22Rv1 (cell line): ENCODE results near the gene IL25.
"Not testable (repeated sequence)": the region's sequence is repeated elsewhere in the genome, so short reads cannot be mapped to it uniquely, and the experiment has no call there.

Source experiments
- H3K27ac ChIP-seq: fragments of 450-650 bp; 2 replicates; pipeline ENCODE4 v1.5.1; 2017
- ZFX ChIP-seq: fragments of 450-650 bp; IDR thresholded peaks from 2 replicates; pipeline ENCODE4 v1.6.1; 2017; ENCODE audit warnings: antibody characterized with exemption, borderline replicate concordance
- TF ChIP-seq, protein P1 (sequence below): fragments of 450-650 bp; IDR thresholded peaks from 2 replicates; pipeline ENCODE4 v1.5.1; 2017; ENCODE audit warnings: mild to moderate bottlenecking

IL25 gene

DNA sequence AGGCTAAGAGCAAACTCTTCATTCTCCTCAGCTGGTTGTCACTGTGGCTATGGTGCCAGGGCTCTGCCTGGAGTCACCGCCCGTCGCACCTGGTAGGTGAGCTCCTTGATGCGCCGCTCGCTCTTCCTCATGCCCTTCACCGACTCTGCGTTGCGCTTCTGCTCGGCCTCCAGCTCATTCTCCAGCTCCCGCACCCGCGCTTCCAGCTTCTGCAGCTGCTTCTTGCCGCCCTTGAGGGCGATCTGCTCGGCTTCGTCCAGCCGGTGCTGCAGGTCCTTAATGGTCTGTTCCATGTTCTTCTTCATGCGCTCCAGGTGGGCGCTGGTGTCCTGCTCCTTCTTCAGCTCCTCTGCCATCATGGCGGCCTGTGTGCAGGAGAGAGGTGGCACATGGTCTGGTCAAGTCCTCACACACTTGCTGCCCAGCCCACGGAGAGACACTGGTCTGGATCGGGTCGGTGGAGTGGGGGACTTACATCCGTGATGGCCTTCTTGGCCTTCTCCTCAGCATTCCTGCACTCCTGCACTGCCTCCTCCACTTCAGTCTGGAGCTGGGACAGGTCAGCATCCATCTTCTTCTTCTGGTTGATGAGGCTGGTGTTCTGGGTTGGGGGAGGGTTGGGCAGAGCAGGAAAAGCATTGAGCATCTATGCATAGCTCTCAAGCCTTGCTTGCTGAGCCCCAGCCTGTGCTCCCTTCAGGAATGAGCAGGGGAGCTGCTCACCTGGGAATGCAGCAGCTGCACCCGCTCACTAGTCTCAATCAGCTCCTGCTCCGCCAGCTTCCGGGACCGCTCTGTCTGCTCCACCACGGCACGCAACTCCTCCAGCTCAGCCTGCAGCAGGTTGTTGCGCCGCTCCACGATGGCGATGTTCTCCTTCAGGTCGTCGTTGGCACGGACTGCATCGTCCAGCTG, 42.6 kb downstream of the IL25 start:
- no peak for TF ChIP-seq ZFX
- TF ChIP-seq, protein P1, sequence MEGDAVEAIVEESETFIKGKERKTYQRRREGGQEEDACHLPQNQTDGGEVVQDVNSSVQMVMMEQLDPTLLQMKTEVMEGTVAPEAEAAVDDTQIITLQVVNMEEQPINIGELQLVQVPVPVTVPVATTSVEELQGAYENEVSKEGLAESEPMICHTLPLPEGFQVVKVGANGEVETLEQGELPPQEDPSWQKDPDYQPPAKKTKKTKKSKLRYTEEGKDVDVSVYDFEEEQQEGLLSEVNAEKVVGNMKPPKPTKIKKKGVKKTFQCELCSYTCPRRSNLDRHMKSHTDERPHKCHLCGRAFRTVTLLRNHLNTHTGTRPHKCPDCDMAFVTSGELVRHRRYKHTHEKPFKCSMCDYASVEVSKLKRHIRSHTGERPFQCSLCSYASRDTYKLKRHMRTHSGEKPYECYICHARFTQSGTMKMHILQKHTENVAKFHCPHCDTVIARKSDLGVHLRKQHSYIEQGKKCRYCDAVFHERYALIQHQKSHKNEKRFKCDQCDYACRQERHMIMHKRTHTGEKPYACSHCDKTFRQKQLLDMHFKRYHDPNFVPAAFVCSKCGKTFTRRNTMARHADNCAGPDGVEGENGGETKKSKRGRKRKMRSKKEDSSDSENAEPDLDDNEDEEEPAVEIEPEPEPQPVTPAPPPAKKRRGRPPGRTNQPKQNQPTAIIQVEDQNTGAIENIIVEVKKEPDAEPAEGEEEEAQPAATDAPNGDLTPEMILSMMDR: no peak
- H3K27ac ChIP-seq: no peak overlapping the region

DNA sequence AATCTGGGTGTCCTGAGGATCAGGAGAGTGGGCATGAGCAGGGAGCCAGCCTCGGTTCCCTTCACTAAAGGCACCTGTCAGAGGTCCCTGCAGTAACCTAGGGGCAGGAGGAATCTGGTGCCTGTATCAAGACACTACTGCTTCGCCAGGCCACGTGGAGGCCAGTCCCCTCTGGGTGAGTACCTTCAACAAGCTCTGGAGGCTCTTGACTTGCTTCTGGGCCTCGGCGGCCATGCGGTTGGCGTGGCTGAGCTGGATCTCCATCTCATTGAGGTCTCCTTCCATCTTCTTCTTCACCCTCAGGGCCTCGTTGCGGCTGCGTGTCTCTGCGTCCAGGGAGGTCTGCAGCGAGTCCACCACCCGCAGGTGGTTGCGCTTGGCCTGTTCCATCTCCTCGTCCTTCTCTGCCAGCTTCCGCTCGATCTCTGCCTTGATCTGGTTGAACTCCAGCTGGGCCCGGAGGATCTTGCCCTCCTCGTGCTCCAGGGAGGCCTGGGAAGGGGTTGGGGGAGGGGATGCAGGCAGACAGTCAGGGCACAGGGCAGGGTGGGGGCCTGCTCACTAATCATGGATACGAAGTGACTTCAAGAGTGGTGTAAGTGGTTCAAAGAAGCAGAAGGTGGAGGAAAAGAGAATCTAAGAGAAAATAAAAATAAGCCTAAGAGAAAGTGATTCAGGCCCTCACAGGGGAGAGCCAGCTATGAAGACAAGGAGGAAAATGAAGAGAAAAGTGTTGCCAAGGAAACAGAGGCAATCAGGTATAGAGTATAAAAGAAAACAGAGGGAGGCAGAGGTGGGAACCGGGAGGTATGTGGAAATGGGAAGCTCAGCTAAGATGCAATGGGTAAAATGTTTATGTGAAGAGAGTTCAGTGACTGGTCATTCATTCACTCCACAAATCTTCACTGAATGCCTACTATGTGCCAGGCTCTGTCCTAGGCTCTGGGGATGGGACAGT, 43.5 kb downstream of the IL25 start:
- TF ChIP-seq, protein P1: no peak
- no peak overlapping the region for H3K27ac ChIP-seq

DNA sequence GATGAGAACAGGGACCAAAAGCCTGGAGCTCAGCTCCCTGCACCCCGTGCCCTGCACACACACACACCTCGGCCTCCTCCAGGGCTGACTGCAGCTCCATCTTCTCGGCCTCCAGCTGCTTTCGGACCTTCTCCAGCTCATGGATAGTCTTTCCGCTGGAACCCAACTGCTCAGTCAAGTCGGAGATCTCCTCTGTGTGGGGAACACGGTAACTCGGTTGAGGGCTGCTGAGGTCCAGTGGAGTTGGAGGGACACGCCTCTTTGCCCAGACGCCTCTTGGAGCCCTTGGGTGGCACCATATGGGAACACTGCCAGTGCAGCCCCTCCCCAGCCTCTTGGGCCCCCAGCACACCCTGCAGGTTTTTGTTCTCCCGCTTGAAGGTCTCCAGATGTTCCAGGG, 44.2 kb downstream of the IL25 start:
- no peak for TF ChIP-seq ZFX
- TF ChIP-seq, protein P1: no peak

DNA sequence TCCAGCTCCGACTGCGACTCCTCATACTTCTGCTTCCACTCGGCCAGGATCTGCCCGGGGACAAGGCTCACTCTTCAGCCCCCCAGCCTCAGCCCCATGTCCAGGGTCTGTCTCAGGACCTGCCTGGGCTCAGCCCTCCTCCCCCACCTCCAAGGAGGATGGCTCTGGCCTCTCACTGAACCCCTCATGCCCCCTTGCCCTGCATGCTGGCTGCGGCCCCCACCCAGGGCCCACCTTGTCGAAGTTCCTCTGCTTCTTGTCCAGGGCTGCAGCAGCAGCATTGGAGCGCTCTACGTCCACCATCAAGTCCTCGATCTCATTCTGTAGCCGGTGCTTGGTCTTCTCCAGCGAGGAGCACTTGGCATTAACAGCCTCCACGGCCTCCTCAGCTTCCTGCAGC, 44.7 kb downstream of the IL25 start:
- H3K27ac ChIP-seq: not testable (repeated sequence)

More for the DNA sequence above, 44.2 kb downstream of the IL25 start:
- H3K27ac ChIP-seq: no peak overlapping the region

DNA sequence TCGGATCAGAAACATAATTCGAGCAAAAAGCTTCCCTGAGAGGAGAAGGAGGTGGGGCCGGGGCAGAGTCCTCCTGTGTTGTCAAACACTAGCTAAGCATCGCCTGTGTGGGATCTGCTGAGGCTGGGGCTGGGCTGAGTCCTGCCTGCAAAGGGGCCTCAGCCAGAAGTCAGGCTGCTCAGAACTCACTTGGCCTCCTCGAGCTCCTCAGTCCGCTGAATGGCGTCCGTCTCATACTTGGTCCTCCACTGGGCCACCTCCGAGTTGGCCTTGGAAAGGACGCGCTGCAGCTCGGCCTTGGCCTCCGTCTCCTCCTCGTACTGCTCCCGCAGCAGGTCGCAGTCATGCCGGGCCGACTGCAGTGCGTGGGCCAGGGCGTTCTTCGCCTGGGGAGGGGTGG, 45.4 kb downstream of the IL25 start:
- TF ChIP-seq, protein P1: no peak
- no peak for TF ChIP-seq ZFX

DNA sequence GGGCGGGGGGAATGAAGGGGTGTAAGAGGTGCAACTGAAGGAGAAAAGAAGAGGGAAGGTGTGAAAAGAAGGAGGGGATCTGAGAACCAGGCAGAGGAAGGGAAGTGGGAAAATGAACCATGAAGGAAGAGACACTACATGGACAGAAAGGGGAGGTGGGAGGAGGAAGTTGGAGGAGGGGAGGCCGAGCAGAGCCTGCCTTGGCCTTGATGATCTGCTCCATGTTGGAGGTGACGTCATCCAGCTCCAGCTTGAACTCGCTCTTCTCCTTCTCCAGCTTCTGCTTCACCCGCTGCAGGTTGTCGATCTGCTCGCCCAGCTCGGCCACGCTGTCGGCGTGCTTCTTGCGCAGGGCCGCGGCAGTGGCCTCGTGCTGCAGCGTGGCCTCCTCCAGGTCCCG, 47.0 kb downstream of the IL25 start:
- H3K27ac ChIP-seq: not testable (repeated sequence)

More for the DNA sequence above, 45.4 kb downstream of the IL25 start:
- no peak overlapping the region for H3K27ac ChIP-seq

DNA sequence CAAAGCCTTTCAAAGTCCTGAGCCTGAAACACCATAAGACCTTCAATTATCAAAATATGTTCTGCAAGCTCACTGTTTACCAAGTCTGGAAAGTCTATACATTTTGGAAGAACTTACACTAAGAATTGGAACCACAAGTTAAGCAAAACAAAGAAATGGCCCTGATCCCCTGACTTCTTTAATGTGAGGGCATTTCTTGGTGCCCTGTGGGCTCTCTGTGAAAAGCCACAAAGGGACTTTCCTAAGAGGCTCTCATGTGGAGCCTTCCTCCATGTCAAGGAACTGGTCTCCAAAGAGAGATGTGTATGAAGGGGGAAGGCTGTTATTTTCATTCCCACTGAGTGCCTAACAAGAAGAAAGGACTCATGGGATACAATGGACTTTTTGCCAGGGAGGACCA, 49.0 kb downstream of the IL25 start:
- TF ChIP-seq, protein P1: no peak
- no peak for TF ChIP-seq ZFX

DNA sequence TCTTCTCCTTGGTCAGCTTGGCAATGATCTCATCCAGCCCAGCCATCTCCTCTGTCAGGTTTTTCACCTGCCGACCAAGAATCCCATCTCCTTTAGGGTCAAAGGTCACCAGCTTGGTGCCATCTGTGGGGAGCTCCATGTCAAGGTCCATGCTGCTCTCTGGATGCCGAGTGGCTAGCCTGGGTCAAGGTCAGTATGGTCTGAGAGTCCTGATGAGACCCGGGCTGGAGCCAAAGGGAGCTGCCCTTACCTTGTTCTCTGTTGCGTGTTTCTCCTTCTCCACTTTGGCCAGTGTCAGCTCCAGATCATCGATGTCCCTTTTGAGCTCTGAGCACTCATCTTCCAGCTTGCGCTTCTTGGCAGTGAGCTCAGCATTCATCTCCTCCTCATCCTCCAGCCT, 51.0 kb downstream of the IL25 start:
- TF ChIP-seq, protein P1: no peak
- no peak for TF ChIP-seq ZFX
- H3K27ac ChIP-seq: no peak overlapping the region

More for the DNA sequence above, 49.0 kb downstream of the IL25 start:
- H3K27ac ChIP-seq: no peak overlapping the region
